HEK293 (cell line): ENCODE data around the gene TPRN.

ENCODE experiments used
- BCL11B ChIP-seq: fragments of 450-650 bp; formaldehyde crosslinking; IDR thresholded peaks from 2 replicates; pipeline ENCODE4 v1.5.1; 2016; ENCODE audit warnings: low read depth, missing biosample characterization, missing genetic modification characterization
- GLIS2 ChIP-seq: fragments of 450-650 bp; formaldehyde crosslinking; IDR thresholded peaks from 2 replicates; pipeline ENCODE4 v1.5.1; 2016; ENCODE audit warnings: missing biosample characterization, missing genetic modification characterization
- KLF8 ChIP-seq: fragments of 450-650 bp; formaldehyde crosslinking; IDR thresholded peaks from 2 replicates; pipeline ENCODE4 v1.5.1; 2016; ENCODE audit warnings: missing biosample characterization, missing genetic modification characterization
- MYNN ChIP-seq: fragments of 450-650 bp; formaldehyde crosslinking; IDR thresholded peaks from 2 replicates; pipeline ENCODE4 v1.5.1; 2016; ENCODE audit warnings: missing biosample characterization, missing genetic modification characterization, borderline replicate concordance
- PRDM1 ChIP-seq: fragments of 450-650 bp; formaldehyde crosslinking; IDR thresholded peaks from 2 replicates; pipeline ENCODE4; 2016; ENCODE audit warnings: missing biosample characterization, missing genetic modification characterization
- SP3 ChIP-seq: fragments of 450-650 bp; formaldehyde crosslinking; IDR thresholded peaks from 2 replicates; pipeline ENCODE4 v1.5.1; 2016; ENCODE audit warnings: missing biosample characterization, missing genetic modification characterization
- TCF7L2 ChIP-seq: IDR thresholded peaks from 2 replicates; pipeline ENCODE4 v1.6.1; 2011; ENCODE audit warnings: low read depth, mild to moderate bottlenecking, inconsistent platforms, low read length, moderate library complexity, borderline replicate concordance
- ZBTB17 ChIP-seq: fragments of 450-650 bp; formaldehyde crosslinking; IDR thresholded peaks from 2 replicates; pipeline ENCODE4 v1.5.1; 2016; ENCODE audit warnings: missing biosample characterization, missing genetic modification characterization
- ZNF169 ChIP-seq: fragments of 450-650 bp; formaldehyde crosslinking; IDR thresholded peaks from 2 replicates; pipeline ENCODE4 v1.5.1; 2016; ENCODE audit warnings: missing biosample characterization, missing genetic modification characterization
- ZNF174 ChIP-seq: fragments of 450-650 bp; formaldehyde crosslinking; IDR thresholded peaks from 2 replicates; pipeline ENCODE4 v1.5.0; 2017; ENCODE audit warnings: missing biosample characterization, mild to moderate bottlenecking, missing genetic modification characterization
- ZNF18 ChIP-seq: fragments of 450-650 bp; formaldehyde crosslinking; IDR thresholded peaks from 2 replicates; pipeline ENCODE4 v1.5.1; 2016; ENCODE audit warnings: missing biosample characterization, missing genetic modification characterization
- ZNF2 ChIP-seq: fragments of 450-650 bp; formaldehyde crosslinking; IDR thresholded peaks from 2 replicates; pipeline ENCODE4 v1.5.1; 2016; ENCODE audit warnings: missing biosample characterization, missing genetic modification characterization
- ZNF211 ChIP-seq: fragments of 450-650 bp; formaldehyde crosslinking; IDR thresholded peaks from 2 replicates; pipeline ENCODE4 v1.5.1; 2016; ENCODE audit warnings: low read depth, missing biosample characterization, missing genetic modification characterization
- ZNF223 ChIP-seq: fragments of 450-650 bp; formaldehyde crosslinking; IDR thresholded peaks from 2 replicates; pipeline ENCODE4 v1.5.1; 2016; ENCODE audit warnings: missing biosample characterization, missing genetic modification characterization
- ZNF335 ChIP-seq: fragments of 450-650 bp; formaldehyde crosslinking; conservative IDR thresholded peaks from 2 replicates; pipeline ENCODE4 v1.5.1; 2016; ENCODE audit warnings: missing biosample characterization, missing genetic modification characterization
- ZNF341 ChIP-seq: fragments of 450-650 bp; formaldehyde crosslinking; IDR thresholded peaks from 2 replicates; pipeline ENCODE4; 2016; ENCODE audit warnings: low read depth, missing biosample characterization, missing genetic modification characterization
- ZNF362 ChIP-seq: fragments of 450-650 bp; formaldehyde crosslinking; IDR thresholded peaks from 2 replicates; pipeline ENCODE4 v1.5.1; 2016; ENCODE audit warnings: missing biosample characterization, missing genetic modification characterization
- ZNF366 ChIP-seq: fragments of 450-650 bp; formaldehyde crosslinking; conservative IDR thresholded peaks from 2 replicates; pipeline ENCODE4 v1.5.1; 2016; ENCODE audit warnings: missing biosample characterization, missing genetic modification characterization
- ZNF37A ChIP-seq: fragments of 450-650 bp; IDR thresholded peaks from 2 replicates; pipeline ENCODE4 v1.5.1; 2018; ENCODE audit warnings: missing biosample characterization, missing genetic modification characterization
- ZNF473 ChIP-seq: fragments of 450-650 bp; formaldehyde crosslinking; IDR thresholded peaks from 2 replicates; pipeline ENCODE4 v1.5.1; 2017; ENCODE audit warnings: missing biosample characterization, missing genetic modification characterization
- ZNF48 ChIP-seq: fragments of 450-650 bp; formaldehyde crosslinking; IDR thresholded peaks from 2 replicates; pipeline ENCODE4 v1.5.1; 2016; ENCODE audit warnings: missing biosample characterization, missing genetic modification characterization
- ZNF501 ChIP-seq: fragments of 450-650 bp; formaldehyde crosslinking; IDR thresholded peaks from 2 replicates; pipeline ENCODE4 v1.5.1; 2016; ENCODE audit warnings: missing biosample characterization, missing genetic modification characterization
- ZNF549 ChIP-seq: fragments of 450-650 bp; IDR thresholded peaks from 2 replicates; pipeline ENCODE4 v1.5.1; 2018; ENCODE audit warnings: missing biosample characterization, missing genetic modification characterization, mild to moderate bottlenecking, inconsistent platforms, moderate library complexity
- ZNF571 ChIP-seq: fragments of 450-650 bp; formaldehyde crosslinking; IDR thresholded peaks from 2 replicates; pipeline ENCODE4 v1.5.0; 2017; ENCODE audit warnings: missing biosample characterization, missing genetic modification characterization
- ZNF747 ChIP-seq: fragments of 450-650 bp; formaldehyde crosslinking; IDR thresholded peaks from 2 replicates; pipeline ENCODE4 v1.5.1; 2016; ENCODE audit warnings: missing biosample characterization, missing genetic modification characterization
- ZNF776 ChIP-seq: fragments of 450-650 bp; formaldehyde crosslinking; IDR thresholded peaks from 2 replicates; pipeline ENCODE4 v1.5.0; 2017; ENCODE audit warnings: missing biosample characterization, missing genetic modification characterization, borderline replicate concordance
- ZSCAN16 ChIP-seq: fragments of 450-650 bp; formaldehyde crosslinking; IDR thresholded peaks from 2 replicates; pipeline ENCODE4 v1.5.1; 2016; ENCODE audit warnings: missing biosample characterization, missing genetic modification characterization
- ZSCAN30 ChIP-seq: fragments of 450-650 bp; IDR thresholded peaks from 2 replicates; pipeline ENCODE4 v1.5.1; 2018; ENCODE audit warnings: missing biosample characterization, mild to moderate bottlenecking, missing genetic modification characterization, moderate library complexity
- TF ChIP-seq, protein P1 (sequence below): fragments of 450-650 bp; IDR thresholded peaks from 2 replicates; pipeline ENCODE4 v1.5.1; 2018; ENCODE audit warnings: missing biosample characterization, mild to moderate bottlenecking, missing genetic modification characterization
- TF ChIP-seq, protein P2 (sequence below): fragments of 450-650 bp; formaldehyde crosslinking; IDR thresholded peaks from 2 replicates; pipeline ENCODE4 v1.5.1; 2016; ENCODE audit warnings: missing biosample characterization, missing genetic modification characterization
- TF ChIP-seq, protein P3 (sequence below): fragments of 450-650 bp; formaldehyde crosslinking; IDR thresholded peaks from 2 replicates; pipeline ENCODE4 v1.5.1; 2017; ENCODE audit warnings: missing biosample characterization, missing genetic modification characterization
- TF ChIP-seq, protein P4 (sequence below): fragments of 450-650 bp; formaldehyde crosslinking; IDR thresholded peaks from 2 replicates; pipeline ENCODE4 v1.5.1; 2017; ENCODE audit warnings: missing biosample characterization, missing genetic modification characterization

The TPRN gene

GRCh38 chr9:137195525-137196220 lies 4.9 kb downstream of the TPRN start (continued):
- TF ChIP-seq BCL11B (peak; percentile 66; the same call in 1 of the 2 replicates), ZBTB17 (no peak), SP3 (no peak), ZNF18 (tag by site-specific recombination) (no peak), ZSCAN30 (tag by site-specific recombination) (no peak), ZNF501 (tag by site-specific recombination) (no peak), ZNF48 (tag by site-specific recombination) (no peak), ZNF174 (no peak), ZNF37A (tag by site-specific recombination) (no peak), ZNF169 (tag by site-specific recombination) (no peak), PRDM1 (tag by site-specific recombination) (no peak), ZNF341 (tag by site-specific recombination) (no peak), TCF7L2 (no peak), KLF8 (tag by site-specific recombination) (peak; percentile 59; the same call in 1 of the 2 replicates), ZNF571 (tag by site-specific recombination) (no peak), ZNF366 (peak; percentile 35; the same call in 1 of the 2 replicates), ZNF223 (tag by site-specific recombination) (no peak), ZNF776 (tag by site-specific recombination) (no peak), ZNF362 (tag by site-specific recombination) (no peak), MYNN (tag by site-specific recombination) (no peak), ZNF473 (tag by site-specific recombination) (no peak), ZNF335 (tag by site-specific recombination) (no peak), ZNF2 (tag by site-specific recombination) (no peak), GLIS2 (tag by site-specific recombination) (no peak; the same call in 1 of the 2 replicates), ZSCAN16 (tag by site-specific recombination) (no peak), ZNF747 (tag by site-specific recombination) (no peak), ZNF549 (tag by site-specific recombination) (no peak), ZNF211 (tag by site-specific recombination) (no peak)
- TF ChIP-seq, protein P1, sequence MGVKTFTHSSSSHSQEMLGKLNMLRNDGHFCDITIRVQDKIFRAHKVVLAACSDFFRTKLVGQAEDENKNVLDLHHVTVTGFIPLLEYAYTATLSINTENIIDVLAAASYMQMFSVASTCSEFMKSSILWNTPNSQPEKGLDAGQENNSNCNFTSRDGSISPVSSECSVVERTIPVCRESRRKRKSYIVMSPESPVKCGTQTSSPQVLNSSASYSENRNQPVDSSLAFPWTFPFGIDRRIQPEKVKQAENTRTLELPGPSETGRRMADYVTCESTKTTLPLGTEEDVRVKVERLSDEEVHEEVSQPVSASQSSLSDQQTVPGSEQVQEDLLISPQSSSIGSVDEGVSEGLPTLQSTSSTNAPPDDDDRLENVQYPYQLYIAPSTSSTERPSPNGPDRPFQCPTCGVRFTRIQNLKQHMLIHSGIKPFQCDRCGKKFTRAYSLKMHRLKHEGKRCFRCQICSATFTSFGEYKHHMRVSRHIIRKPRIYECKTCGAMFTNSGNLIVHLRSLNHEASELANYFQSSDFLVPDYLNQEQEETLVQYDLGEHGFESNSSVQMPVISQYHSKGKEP: no peak
- TF ChIP-seq, protein P2, sequence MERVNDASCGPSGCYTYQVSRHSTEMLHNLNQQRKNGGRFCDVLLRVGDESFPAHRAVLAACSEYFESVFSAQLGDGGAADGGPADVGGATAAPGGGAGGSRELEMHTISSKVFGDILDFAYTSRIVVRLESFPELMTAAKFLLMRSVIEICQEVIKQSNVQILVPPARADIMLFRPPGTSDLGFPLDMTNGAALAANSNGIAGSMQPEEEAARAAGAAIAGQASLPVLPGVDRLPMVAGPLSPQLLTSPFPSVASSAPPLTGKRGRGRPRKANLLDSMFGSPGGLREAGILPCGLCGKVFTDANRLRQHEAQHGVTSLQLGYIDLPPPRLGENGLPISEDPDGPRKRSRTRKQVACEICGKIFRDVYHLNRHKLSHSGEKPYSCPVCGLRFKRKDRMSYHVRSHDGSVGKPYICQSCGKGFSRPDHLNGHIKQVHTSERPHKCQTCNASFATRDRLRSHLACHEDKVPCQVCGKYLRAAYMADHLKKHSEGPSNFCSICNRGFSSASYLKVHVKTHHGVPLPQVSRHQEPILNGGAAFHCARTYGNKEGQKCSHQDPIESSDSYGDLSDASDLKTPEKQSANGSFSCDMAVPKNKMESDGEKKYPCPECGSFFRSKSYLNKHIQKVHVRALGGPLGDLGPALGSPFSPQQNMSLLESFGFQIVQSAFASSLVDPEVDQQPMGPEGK (tag by site-specific recombination): peak; percentile 64
- TF ChIP-seq, protein P3, sequence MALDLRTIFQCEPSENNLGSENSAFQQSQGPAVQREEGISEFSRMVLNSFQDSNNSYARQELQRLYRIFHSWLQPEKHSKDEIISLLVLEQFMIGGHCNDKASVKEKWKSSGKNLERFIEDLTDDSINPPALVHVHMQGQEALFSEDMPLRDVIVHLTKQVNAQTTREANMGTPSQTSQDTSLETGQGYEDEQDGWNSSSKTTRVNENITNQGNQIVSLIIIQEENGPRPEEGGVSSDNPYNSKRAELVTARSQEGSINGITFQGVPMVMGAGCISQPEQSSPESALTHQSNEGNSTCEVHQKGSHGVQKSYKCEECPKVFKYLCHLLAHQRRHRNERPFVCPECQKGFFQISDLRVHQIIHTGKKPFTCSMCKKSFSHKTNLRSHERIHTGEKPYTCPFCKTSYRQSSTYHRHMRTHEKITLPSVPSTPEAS (tag by site-specific recombination): no peak
- TF ChIP-seq, protein P4, sequence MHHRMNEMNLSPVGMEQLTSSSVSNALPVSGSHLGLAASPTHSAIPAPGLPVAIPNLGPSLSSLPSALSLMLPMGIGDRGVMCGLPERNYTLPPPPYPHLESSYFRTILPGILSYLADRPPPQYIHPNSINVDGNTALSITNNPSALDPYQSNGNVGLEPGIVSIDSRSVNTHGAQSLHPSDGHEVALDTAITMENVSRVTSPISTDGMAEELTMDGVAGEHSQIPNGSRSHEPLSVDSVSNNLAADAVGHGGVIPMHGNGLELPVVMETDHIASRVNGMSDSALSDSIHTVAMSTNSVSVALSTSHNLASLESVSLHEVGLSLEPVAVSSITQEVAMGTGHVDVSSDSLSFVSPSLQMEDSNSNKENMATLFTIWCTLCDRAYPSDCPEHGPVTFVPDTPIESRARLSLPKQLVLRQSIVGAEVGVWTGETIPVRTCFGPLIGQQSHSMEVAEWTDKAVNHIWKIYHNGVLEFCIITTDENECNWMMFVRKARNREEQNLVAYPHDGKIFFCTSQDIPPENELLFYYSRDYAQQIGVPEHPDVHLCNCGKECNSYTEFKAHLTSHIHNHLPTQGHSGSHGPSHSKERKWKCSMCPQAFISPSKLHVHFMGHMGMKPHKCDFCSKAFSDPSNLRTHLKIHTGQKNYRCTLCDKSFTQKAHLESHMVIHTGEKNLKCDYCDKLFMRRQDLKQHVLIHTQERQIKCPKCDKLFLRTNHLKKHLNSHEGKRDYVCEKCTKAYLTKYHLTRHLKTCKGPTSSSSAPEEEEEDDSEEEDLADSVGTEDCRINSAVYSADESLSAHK: no peak
